Mesodermal cell (in vitro differentiated cells): ENCODE data around the gene SLC25A1.
"Not testable (repeated sequence)": the region's sequence is repeated elsewhere in the genome, so short reads cannot be mapped to it uniquely, and the experiment has no call there.

ENCODE experiments used
- H3K27ac ChIP-seq: 2 replicates; pipeline ENCODE4 v1.7.0; 2013; ENCODE audit warnings: mild to moderate bottlenecking, low read depth, low read length, moderate library complexity; ENCODE audit not compliant: severe bottlenecking
- H3K36me3 ChIP-seq: 2 replicates; pipeline ENCODE4 v1.7.1; 2013; ENCODE audit warnings: mild to moderate bottlenecking, low read length, moderate library complexity; ENCODE audit not compliant: control insufficient read depth, insufficient read depth
- H3K4me1 ChIP-seq: one replicate; pipeline ENCODE4 v1.7.1; 2013; ENCODE audit warnings: mild to moderate bottlenecking, low read length; ENCODE audit not compliant: insufficient read depth, control insufficient read depth, poor library complexity, severe bottlenecking
- H3K4me3 ChIP-seq: 2 replicates; pipeline ENCODE4 v1.7.0; 2013; ENCODE audit warnings: low read length, control low read depth, mild to moderate bottlenecking; ENCODE audit not compliant: insufficient read depth, poor library complexity, severe bottlenecking; ENCODE audit errors: extremely low read depth
- H3K9me3 ChIP-seq: 2 replicates; pipeline ENCODE4 v1.7.1; 2013; ENCODE audit warnings: mild to moderate bottlenecking, low read length, moderate library complexity; ENCODE audit not compliant: control insufficient read depth
- WGBS, 2 experiments: methylation state at CpG; one replicate each; pipeline ENCODE4 v1.1.5; 2013; ENCODE audit warnings: missing lambda C conversion rate in 2 of 2; ENCODE audit not compliant: insufficient coverage in 2 of 2; 5-methylcytosine and 5-hydroxymethylcytosine counted together

SLC25A1 gene

DNA sequence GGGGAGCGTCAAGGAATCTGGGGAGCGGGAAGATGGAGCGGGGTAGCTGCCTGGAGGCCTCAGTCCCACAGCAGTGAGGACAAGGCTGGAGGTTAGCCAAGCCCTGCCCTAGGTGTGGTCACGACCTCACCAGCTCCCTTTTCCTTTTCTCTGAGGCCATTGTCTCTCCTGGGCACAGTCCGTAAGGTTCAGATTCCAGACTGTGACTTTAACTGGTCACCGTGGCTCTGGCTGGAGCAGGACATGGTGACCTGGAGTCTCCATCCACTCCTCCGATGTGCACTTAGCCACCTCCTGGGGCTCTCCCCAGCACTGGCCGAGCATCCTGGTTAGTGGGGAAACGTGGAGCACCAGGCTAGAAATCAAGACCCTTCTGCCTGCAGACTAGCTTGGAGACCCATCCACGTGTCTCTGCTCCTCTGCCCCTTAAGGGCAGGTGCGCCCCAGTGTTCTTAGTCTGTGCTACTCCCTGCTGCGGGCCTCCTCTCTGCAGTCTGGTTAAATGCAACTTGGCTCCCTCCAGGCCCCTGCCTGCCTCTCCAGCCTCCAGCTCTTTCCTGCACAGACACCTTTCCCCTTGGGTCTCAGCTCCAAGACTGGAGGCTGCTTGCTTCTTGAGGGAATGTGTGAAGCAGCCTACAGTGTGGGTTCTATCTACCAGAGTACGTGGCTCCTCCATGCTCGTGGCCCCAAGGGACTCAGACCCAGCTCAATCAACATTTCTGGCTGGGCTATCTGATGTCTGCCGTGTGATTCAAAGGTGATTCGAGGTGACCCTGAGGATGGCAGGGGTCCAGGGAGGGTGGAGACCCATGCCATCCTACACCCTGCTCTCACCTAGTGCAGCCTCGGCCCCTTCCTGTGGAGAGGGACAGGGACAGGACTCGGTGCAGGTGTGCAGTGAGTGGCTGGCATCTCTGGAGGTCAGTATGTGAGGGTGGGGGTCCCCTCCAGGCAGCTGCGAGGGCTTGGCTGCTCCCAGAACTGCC is 5.2 kb downstream of the SLC25A1 start:
- H3K9me3 ChIP-seq = no peaks in the 10 kb centered on the region
- peak overlapping the region; percentile 98 for H3K4me3 ChIP-seq
- no peak overlapping the region for H3K27ac ChIP-seq
- WGBS, 2 experiments = 93 to 96% methylated on average over 15 to 16 of the region's 19 CpGs
- peaks cover 32% of the 10 kb centered on the region for H3K36me3 ChIP-seq
- H3K4me1 ChIP-seq = peaks cover 53% of the 10 kb centered on the region

DNA sequence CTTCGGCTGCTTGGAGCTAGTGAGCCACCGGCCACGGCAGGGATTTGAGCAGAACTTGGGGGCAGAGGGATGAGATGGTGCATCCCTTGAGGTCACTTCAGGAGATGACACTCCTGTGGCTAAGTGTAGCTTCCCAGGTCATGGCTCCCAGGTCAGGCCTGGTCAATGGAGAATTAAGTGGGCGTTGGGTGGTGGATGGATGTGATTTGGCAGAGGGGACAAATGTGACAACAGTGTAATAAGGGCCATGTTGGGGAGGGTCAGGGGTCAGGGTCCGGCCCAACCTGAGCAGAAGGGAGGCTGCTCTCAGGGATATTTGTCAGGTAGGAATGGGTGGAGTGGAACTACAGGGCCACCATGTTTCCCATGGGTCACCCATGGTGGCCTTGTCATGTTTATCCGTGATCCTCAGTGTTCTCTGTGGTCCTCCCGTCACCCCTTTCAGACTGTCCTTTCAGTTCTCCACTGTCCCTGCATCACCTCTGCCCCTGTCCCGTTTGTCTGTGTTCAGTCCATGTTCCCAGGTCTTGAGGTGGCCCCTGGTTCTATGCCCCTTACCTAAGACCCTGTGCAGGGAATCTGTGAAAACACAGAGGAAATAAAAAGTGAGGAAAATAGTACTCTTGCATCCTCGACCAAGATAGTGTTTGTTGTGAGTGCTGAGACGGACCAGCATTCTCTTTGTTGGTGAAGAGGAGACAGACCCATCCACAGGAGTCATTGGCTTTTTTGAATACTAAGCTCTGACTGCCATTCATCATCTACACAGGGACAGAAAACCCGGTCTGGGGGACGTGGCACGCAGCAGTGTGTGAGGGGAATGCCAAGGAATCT is 6.1 kb downstream of the SLC25A1 start:
- H3K4me3 ChIP-seq = peak overlapping the region; percentile 98
- WGBS, 2 experiments = 40 to 44% methylated on average over 10 to 13 of the region's 13 CpGs
- peaks cover 55% of the 10 kb centered on the region for H3K4me1 ChIP-seq
- no peak overlapping the region for H3K27ac ChIP-seq
- no peaks in the 10 kb centered on the region for H3K9me3 ChIP-seq
- H3K36me3 ChIP-seq = peaks cover 32% of the 10 kb centered on the region

- Histone ChIP-seq H3K27ac (no peak overlapping the region), H3K4me3 (no peak overlapping the region), H3K36me3 (peaks cover 13% of the 10 kb centered on the region), H3K9me3 (no peaks in the 10 kb centered on the region), H3K4me1 (peaks cover 32% of the 10 kb centered on the region)
- WGBS, 2 experiments = 80 to 89% methylated on average over 6 to 7 of the region's 7 CpGs
Measured at GRCh38 chr22:19169947-19170318, 8.6 kb downstream of the SLC25A1 start.

DNA sequence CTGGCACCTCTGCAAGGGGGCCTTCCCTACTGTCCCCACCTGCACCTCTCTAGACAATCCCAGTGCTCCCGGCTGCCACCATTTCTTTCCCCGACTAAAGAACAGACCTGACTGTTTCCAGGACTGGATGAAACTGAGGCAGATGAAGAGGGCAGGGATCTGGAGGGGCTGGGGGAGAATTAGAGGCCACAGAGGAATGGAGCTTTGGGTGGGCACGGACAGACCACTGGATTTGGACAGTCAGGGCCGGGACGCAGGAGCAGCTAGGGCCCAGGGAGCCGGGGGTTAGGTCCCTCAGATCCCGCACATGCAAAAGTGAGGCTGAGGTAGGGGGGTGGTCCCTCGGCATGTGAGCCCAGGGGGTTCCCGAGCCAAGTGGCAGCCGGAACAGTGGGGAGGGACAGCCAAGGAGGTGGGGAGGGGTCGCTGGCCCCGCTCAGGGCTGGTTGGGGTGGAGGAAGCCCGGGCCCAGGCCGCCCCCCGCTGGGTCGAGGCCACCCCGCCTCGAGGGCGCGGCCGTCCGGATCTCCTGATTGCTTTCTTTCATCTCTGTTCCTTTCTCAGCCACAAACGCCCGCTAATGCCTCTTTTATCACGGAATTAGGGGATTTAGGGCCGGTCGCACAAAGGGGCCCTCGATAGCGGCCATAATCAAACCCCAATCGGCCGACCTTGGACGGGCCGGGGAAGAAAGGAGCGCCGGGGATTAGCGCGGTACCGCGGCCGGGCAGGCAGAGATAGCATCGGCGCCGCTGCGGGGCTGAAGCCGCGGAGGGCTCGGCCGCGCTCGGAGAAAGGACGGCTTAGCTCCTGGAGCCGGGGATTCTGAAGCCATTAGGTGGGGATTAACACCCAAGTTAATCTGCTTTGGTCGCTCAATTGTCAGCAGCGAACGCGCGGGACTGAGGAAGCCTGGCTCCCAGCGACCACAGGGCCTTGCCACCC is 9.3 kb downstream of the SLC25A1 start:
- no peaks in the 10 kb centered on the region for H3K9me3 ChIP-seq
- H3K4me1 ChIP-seq = peaks cover 25% of the 10 kb centered on the region
- 14 to 19% methylated on average over 53 to 55 of the region's 58 CpGs for WGBS, 2 experiments
- H3K27ac ChIP-seq = no peak overlapping the region
- H3K36me3 ChIP-seq = peaks cover 8% of the 10 kb centered on the region
- peak overlapping the region; percentile 11 for H3K4me3 ChIP-seq

DNA sequence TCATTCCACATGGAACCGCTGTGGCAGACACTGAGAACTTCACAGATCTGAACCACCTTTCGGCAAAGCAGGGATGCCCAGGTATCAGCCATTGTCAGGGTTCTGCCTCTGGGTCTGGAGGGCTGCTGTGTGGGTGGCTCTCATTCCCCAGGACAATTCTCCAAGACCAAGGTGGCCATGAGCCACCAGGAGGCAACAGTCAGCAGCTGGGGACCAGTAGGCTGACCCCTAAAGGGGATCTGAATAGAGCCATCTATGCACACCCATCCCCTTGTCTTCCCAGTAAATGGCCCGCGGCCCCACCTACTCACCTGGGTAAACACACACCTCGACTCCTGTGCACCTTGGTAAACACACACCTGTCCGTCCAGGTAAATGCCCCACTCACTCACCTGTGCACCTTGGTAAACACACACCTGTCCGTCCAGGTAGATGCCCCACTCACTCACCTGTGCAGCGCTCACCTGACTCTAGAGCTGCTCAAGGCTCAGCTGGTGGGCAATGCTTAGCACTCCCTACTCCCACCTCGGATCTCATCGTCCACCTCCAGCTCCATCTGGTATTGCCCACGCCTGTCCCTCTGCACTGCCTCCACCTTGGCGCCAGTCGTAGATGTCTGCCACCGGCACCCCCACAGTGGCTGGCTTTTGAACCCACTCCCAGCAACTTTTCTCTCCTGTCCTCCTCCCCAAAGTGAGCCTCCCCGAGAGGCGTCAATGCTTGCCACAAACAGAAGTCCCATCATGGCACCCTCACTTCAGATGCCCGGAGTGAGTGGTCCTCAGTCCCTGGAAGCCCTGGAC is 10.2 kb downstream of the SLC25A1 start:
- Histone ChIP-seq H3K36me3 (no peaks in the 10 kb centered on the region), H3K4me1 (peaks cover 17% of the 10 kb centered on the region), H3K4me3 (no peak overlapping the region), H3K9me3 (no peaks in the 10 kb centered on the region), H3K27ac (no peak overlapping the region)
- WGBS, 2 experiments = 73 to 74% methylated on average over 14 to 17 of the region's 17 CpGs

DNA sequence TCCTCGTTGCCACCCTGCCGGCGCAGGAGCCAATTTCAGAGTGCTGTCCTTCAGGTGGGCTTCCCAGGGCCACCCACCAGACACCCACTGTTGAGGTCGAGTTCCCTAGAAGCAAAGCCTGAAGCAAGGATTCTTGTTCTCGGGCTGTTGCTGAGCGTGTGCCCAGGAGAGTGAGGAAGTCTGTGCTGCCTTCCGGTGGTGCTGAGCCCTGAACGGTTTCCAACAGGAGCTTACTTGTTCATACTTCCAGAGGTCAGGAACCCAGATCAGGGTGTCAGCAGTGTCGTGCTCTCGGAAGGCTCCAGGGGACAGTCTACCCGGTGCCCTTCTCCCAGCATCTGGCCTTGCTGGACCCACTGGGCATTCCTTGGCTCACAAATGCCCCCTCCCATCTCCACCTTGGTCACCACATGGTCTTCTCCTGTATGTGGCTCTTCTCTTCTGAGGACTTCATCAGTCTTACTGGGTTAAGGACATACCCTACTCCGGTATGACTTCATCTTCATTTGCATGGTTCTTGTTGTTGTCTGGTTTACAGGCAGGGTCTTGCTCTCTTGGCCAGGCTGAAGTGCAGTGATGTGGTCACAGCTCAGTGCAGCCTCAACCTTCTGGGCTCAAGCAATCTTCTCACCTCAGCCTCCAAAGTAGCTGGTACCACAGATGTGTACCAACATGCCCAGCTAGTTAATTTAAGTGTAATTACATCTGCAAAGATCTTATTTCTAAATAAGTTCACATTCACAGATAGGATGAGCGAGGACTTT is 11.2 kb downstream of the SLC25A1 start:
- no peaks in the 10 kb centered on the region for H3K36me3 ChIP-seq
- H3K4me1 ChIP-seq = peaks cover 8% of the 10 kb centered on the region
- H3K9me3 ChIP-seq = no peaks in the 10 kb centered on the region
- no peak overlapping the region for H3K27ac ChIP-seq
- 72 to 73% methylated on average over 12 of the region's 13 CpGs for WGBS, 2 experiments
- H3K4me3 ChIP-seq = no peak overlapping the region

GRCh38 chr22:19166421-19166820 is 12.1 kb downstream of the SLC25A1 start:
- no peaks in the 10 kb centered on the region for H3K36me3 ChIP-seq
- peaks cover 8% of the 10 kb centered on the region for H3K4me1 ChIP-seq
- 78 to 87% methylated on average over 7 to 8 of the region's 8 CpGs for WGBS, 2 experiments
- no peak overlapping the region for H3K27ac ChIP-seq
- H3K4me3 ChIP-seq = no peak overlapping the region
- no peaks in the 10 kb centered on the region for H3K9me3 ChIP-seq

GRCh38 chr22:19164425-19164824 is 14.1 kb downstream of the SLC25A1 start:
- Histone ChIP-seq H3K36me3 (no peaks in the 10 kb centered on the region), H3K4me3 (no peak overlapping the region), H3K9me3 (no peaks in the 10 kb centered on the region), H3K27ac (no peak overlapping the region), H3K4me1 (peaks cover 4% of the 10 kb centered on the region)
- WGBS, 2 experiments = 85 to 86% methylated on average over 2 to 3 of the region's 6 CpGs

GRCh38 chr22:19158649-19159048 is 19.9 kb downstream of the SLC25A1 start:
- H3K4me3 ChIP-seq, H3K4me1 ChIP-seq, H3K36me3 ChIP-seq, H3K27ac ChIP-seq, H3K9me3 ChIP-seq: not testable (repeated sequence)
- WGBS, 2 experiments = 91 to 97% methylated on average over 7 to 10 of the region's 11 CpGs
